ENCODE results near the gene GATA3.
"Not testable (repeated sequence)": the region's sequence is repeated elsewhere in the genome, so short reads cannot be mapped to it uniquely, and the experiment has no call there.

GATA3 gene

GRCh38 chr10:8054494-8055407 is at the start of gene GATA3:
Gene GATA3, plus strand, starts transcription at chr10:8054688. Its CDS starts 968 bp downstream, at chr10:8055656.
- DNase-seq, result no peak

- DNase-seq, result no peak
These were observed 48.1 kb upstream of the GATA3 start for GRCh38 chr10:8006274-8006999.

DNA sequence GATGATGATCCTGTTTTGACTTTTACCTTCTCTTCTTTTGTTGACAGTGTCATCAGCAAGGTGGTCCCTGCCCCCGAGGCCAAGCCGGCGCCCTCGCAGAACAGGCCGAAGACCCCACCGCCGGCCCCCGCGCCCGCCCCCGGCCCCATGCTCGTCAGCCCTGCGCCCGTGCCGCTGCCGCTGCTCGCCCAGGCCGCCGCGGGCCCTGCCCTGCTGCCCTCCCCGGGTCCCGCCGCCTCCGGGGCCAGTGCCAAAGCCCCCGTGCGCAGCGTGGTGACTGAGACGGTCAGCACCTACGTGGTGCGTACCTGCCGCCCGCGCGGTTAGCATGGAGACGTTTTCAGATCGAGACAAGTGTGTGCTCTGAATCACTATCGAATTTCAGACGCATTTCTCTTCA is 45.5 kb upstream of the GATA3 start:
- no peak for DNase-seq

DNA sequence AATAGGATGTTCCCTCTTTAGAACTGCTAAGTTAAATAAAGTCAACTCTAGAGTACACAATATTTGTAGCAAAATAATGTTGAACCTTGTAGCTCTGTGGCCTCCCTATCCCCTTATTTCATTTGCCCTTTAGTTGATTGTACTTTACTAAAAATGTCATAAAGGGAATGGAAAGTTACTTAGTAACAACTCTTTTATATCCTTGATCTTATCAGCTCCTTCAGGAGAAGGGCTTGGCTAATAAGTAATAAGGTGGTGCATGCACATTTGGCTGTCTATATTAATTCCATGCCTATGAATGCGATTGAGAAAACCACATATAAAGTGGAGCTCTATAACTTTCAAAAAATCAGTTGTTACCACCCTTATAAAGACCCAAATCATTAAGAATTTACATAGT is 41.5 kb upstream of the GATA3 start:
- DNase-seq, result no peak

- DNase-seq, result no peak
These were observed 40.9 kb upstream of the GATA3 start for GRCh38 chr10:8013619-8014018.

DNA sequence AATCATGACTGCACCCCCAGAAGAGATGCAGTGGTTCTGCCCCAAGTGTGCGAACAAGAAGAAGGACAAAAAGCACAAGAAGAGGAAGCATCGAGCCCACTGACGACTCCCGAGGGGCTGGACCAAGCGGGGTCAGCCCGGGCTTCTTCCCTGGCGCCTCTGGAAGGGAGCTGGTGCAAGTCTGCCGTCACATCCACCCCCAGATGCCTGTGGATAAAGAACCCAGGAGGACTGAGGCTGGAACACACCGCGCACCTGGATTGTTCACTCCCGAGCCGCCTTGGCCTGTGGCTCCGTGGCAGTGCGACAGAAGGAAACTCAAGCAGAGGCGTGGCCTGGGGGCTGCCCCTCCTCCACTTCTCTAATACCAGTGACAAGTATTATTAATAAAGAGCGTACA is 39.8 kb upstream of the GATA3 start:
- no peak for DNase-seq

DNA sequence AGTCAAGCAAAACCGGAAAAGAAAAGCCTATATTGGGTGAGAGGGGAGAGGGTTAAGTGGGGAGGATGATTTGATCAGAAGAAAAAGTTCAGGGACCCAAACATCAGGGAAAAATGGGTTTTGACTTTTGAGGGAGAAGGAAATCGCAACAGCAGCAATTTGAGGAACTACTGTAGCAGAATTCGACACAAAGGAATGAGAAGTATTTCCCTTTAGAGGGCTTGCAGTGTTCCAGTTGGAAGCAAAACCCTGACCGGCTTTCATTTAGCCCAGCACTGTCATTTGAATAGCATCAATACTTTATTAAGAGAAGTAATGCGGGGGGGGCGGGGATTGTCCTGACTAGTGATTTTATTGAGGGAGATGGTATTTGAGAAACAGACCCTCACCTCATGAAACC is 37.2 kb upstream of the GATA3 start:
- DNase-seq, result no peak

DNA sequence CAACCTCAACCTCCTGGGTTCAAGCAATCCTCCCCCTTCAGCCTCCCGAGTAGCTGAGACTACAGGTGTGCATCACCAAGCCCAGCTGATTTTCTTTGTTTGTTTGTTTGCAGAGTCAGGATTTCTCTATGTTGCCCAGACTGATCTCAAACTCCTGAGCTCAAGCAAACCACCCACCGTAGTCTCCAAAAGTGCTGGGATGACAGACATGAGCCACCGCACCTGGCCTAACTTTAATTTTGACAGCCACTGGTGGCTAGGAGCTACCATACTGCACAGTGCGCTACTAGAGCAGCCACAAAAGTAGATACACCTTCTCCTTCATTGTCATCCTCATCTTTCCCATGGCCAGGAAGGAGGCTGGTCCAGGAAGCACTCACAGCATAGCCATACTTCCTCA is 31.2 kb upstream of the GATA3 start:
- no peak for DNase-seq

DNA sequence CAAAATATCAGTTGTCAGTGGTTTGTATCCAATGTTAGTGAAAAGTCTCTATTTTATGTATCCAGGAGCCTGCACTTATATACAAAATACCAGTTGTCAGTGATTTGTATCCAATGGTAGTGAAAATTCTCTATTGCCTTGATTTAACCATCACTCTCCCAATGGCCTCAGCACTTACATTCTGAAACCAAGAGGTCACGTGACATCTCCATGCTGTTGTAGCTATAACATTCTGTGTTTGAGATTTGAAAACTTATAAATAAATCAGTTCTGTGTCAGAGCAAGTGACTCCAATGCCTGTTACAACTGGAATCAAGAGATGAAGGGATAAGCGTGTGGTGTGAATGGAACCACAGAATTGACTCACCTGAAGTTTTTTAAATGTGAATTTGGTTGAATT is 30.6 kb upstream of the GATA3 start:
- no peak for DNase-seq

DNA sequence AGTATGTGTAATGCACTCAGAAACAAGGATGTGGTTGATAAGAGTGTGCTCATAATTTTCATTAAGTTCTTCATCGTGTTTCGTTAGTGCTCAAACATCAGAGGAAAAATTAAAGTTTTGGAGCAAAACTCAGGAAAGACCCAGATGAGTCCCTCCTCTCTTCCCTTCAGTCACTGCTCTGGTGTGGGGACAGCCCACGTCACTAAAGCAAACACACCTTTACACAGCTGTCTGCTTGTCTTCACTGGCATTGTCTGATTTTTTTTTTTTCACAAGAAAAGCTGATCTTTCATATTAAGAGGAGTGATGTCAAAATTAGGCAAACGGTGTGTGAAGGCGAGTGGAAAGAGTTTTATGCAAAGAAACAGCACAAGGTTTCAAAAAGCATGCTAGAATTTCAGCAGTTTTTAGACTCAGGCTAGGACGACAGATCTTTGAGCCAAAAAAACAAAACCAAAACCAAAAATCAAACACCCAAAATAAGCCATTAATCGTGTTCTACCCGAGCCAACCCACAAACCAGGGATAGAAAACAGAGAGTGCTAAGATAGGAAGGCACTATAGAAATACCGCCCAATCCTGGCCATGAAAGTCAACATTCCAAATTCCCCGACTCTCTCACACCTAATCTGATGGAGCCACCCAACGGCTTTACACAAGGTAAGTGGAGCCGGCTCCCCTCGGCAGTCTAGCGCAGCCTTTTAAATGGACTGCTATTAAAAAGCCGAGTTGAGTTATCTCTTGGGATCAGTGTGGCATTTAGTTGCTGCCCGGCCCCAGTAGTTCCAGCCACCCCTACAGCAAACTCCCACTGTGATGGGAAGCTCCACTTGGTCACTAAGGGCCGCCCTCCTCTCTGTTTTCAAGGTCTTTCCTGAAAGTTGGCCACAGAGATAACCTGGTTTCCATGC is 27.9 kb upstream of the GATA3 start:
- no peak for DNase-seq

DNA sequence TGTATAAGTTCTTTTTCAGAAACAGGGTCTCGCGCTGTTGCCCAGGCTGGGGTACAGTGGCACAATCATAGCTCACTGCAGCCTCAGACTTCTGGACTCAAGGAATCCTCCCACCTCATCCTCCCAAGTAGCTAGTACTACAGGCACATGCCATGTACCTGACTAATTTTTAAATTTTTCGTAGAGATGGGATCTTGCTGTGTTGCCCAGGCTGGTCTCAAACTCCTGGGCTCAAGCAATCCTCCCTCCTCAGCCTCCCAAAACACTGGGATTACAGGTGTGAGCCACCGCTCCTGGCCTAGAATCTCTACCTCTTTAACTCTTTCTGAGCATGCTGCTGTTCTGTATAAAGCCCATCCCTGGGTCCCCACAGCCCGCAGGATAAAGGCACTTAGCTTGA is 23.3 kb upstream of the GATA3 start:
- not testable (repeated sequence) for DNase-seq

- no peak for DNase-seq
These were observed 21.9 kb upstream of the GATA3 start for GRCh38 chr10:8032558-8032957.

GRCh38 chr10:8033812-8034465 is 20.5 kb upstream of the GATA3 start:
- no peak for DNase-seq

DNA sequence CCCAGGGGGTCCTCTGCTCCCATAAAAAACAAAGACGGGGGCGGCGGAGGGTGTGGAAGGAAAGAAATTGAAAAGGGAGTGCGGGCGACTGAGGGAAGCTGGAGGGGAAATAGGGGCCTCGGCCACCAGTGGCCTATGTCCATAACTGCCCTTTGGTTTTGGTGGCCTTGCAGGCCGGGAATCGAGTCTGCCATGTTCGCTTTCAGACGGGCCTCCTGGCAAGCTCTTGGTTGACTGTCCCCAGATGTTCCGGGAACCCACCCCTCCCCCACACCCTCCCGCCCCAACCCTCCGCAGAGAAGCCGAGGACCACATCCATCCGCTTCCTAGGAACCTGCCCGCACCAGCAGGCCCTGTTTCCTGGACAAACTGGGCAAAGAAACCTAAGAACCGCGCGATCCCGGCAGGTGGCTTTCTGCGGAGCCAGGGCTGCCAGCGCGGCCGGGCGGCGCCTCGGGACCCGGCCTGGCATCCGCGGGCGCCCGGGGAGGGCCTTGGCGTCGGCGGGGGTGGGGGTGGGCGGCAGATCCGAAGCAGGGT is 20.0 kb upstream of the GATA3 start:
- DNase-seq, result no peak

DNA sequence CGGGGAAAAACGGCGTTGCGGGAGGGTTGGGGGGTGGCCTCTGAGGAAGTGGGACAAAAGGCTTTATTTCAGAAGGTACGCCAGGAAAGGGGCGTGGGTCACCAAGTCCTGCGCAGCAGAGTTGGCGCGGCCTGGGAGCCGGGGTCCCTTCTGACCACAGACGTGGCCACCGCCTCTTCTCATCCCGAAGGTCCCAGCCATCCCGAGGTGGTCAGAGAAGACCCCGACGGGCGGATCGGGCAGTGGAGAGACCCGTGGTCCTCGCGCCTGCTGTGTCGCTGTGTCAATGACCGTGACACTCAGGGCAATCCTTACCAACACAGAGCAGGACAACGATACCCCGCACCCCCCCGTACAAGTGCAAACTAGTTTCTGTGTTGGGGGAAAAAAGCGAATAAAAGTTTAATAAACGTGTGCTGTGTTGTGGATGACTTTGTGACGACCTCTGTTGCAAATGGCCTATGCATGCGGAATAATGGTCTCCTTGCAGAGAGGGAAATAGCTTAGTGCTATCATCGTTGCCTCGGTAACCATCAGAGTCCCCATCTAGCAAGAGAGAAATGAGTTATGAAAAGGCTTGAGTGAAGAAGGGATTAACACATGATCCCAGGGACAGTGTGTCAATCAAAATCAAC is 19.4 kb upstream of the GATA3 start:
- DNase-seq, result no peak

DNA sequence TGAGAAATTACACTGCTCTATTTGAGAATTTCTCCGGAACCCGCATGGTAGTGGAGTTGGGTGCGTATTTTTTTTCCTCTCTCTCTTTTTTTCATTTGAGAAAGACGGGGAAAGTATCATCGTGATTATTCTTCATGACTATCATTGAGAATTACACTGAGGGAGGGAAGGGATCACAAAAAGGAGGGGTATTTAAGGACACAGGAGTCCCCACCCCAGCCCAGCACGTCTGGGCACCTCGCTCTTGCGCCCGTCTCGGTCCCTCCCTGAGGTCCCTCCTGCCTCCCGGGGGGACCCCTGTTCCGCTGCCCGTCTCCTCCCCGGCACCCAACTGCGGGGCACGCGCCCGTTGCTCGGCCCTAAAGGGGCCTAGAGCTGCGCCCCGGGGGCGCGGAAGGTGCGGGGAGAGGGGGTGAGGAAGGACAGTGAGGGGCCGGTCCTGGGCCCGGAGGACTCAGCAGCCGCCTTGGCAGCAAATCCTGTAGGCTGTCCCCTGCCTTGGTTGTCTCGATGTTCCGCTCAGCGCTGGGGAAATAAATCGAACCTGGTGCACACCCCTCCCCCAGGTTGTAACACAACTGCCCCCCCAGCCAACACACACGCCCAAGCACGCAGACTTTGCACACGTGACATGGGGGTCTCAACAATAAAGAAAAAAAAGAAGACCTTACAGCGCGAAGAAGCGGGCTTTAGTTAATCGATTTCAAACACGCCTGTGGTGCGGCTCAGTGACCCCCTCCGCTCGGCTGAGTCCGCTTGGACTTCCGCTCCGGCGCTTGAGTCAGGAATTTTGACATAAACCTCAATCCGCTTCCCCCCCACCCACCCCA is 18.6 kb upstream of the GATA3 start:
- no peak for DNase-seq

DNA sequence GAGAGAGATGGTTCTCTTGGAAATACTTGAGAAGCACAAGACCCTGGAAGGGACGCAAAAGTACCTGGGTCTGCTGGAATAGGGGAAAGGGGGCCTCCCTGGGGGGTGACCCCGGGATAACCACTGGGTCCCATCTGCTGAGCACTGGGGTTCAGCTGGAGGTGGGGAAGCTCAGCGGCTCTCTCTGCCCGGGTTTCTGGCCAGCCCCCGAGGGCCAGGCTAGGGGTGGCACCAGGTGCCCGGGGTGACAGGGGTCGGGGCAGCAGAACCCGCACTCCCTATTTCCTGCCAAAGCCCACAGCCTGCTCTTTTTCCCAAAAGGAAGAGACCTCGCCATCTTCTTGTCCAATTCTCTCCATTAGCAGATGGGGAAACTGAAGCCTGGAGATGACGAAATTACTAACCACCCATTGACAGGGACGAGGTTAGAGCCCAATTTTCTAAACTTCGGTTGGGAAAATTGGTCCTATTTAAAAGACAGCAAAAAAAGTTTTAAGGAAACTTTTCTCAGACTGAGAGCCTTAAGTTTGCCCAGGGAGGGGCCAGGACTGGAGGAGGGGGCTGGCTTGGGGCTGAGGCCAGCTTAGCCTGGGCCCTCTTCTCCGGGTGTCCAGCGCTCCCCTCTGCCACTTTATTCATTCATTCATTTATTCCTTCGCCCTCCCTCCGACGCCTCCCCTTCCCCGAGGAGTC is 17.8 kb upstream of the GATA3 start:
- no peak for DNase-seq

GRCh38 chr10:8037199-8037801 is 17.2 kb upstream of the GATA3 start:
- no peak for DNase-seq
